Renal cortical epithelial cell (primary cell): ENCODE results near the gene MRM2. TPM values are rescaled to one million over a fixed set of nuclear protein-coding genes. Genes with fewer than 3 reads are reported as not detected.
A peak's percentile ranks its signal among the peaks of the same experiment; 100 is the strongest.

ENCODE experiments used
- DNase-seq: peaks from one replicate; pipeline ENCODE4 v3.0.0-alpha.2; 2011; ENCODE audit warnings: low read depth
- total RNA-seq: library from RNA; depleted of rRNA; stranded (reverse); fragments of >200 nt; gene quantifications from 2 replicates; pipeline ENCODE4 v1.2.3, GENCODE V29; 2014

Gene MRM2
- total RNA-seq, 1 donor from 2014 or later, result 17.9 TPM

- DNase-seq, result no peak
Observed at GRCh38 chr7:2222516-2222915, 19.5 kb downstream of the MRM2 start.

DNA sequence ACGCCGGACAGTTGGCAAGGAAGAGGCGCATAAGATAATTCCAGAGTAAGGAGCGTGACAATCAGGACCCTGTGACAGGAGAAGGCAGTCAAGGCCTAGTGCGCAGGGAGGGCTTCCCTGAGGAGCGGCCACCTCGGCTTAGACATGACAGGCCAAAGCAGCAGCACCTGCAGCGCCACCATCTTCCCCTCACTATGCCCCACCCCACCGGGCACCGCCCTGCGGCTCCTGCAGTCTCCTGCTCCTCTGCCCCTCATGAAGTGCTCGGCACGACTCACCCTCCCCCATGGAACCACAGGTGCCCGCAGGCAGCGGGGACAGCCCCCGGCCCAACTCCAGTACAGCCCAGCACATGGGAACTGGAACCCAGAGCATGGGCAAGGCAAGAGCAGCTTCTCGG lies 21.1 kb downstream of the MRM2 start:
- DNase-seq, result no peak

DNA sequence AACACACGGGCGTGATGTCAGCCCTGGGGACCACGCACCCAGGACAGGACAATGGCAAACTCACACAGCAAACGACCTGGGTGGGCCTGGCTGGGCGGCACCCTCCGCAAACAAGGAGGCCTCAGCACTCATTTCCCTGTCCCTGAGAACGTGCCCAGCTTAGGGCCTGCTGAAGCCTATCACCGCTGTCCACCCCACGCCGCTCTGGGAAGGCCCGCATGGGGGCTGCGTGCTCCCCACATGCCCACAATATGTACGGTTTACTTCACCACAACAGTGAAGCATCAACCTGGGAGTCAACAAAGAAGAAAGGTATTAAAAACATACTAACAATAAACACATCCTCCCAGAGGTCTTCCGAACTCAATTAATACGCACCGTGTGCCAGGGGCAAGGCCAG lies 21.5 kb downstream of the MRM2 start:
- DNase-seq, result no peak

GRCh38 chr7:2220030-2220429 lies 22.0 kb downstream of the MRM2 start:
- DNase-seq, result no peak

DNA sequence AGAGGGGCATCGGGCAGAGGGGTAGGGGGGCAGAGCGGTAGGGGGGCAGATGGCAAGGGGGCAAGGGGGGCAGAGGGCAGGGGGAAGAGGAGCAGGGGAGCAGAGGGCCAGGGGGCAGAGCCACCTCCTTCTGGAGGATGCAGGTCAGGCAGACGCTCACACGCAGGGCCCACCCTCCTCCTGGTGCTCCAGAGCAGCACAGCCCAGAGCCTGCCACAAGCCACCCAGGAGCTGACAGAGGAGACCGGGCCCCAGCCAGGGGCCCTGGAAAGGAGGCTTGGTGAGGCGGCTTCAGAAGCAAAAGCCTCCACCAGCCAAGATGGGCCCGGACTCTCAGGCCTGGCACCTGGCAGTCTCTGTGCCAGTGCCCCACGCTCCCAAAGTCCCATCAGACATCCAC lies 22.4 kb downstream of the MRM2 start:
- DNase-seq, result no peak

DNA sequence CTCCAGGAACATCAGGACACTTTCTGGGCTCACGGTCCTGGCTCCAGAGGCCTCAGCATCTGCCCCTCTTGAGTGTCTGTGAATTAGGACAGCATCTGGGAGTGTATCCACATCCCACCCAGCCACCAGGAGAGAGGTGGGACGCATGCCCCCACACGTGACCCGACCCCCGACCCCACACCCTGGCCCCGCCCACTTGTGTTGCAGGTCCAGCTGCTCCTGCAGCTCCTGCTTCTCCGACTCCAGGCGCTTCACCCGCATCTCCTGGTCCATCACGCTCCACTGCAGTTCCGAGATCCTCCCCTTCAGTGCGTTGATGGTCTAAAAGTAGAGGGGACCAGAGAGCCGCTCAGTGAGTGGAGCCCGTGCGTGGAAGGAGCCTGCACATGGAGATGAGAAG lies 22.9 kb downstream of the MRM2 start:
- no peak for DNase-seq

GRCh38 chr7:2218444-2218785 lies 23.6 kb downstream of the MRM2 start:
- DNase-seq, result no peak

- no peak for DNase-seq
Observed at GRCh38 chr7:2217716-2218443, 24.1 kb downstream of the MRM2 start.

GRCh38 chr7:2217206-2217605 lies 24.8 kb downstream of the MRM2 start:
- no peak for DNase-seq

- DNase-seq, result no peak
Observed at GRCh38 chr7:2215851-2216250, 26.2 kb downstream of the MRM2 start.

DNA sequence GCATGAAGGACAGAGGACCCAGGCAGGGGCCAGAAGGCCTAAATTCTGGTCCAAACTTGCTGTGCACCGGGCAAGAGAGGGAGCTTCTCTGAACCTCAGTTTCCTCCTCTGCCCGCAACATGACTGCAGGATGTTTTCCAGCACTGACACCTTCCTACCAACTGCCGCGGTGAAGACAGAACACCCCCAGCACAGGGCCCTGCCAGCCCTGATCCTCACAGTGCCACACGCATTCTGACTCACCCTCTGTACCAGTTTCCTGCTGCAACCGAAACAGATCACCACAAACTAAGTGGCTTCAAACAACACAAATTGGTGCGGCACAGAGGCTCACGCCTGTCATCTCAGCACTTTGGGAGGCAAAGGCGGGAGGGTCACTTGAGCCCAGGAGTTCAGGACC lies 27.4 kb downstream of the MRM2 start:
- no peak for DNase-seq

- no peak for DNase-seq
Observed at GRCh38 chr7:2213551-2214215, 28.3 kb downstream of the MRM2 start.

DNA sequence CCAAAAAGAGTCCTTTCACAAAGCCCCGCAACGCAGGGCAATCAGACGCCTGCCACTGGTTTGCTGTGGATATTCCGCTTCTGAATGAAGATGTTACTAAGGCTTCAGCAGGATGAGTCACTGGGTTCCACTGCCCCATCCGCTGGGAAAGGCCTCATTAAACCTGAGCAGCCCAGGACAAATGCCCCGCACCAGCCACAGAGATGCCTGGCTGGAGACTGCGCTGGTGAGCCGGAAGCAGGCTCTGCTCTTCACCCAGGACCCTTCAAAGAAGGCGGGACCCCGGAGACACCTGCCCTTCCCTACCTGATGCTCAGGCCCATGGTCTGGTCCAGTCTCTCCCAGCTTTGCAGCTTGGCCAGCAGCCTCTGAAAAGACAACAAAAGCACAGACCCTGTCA lies 29.1 kb downstream of the MRM2 start:
- no peak for DNase-seq

DNA sequence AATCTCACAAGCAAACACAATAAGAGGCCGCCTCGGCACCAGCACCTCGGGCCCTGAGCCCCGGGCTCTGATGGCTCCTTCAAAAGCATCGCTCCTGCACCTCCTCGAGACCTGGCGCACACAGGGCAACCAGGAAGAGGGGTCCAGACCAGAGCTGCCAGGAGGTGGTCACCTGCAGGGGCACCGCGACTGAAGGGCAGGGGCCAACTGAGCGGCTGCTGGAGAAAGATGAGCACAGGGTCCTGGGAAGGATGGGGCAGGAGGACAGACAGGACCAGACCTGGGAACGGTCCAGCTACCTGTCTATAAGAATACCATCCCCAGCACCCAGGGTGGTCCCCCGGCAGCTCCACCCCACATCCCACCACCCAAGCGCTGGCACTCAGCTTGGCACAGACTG lies 30.1 kb downstream of the MRM2 start:
- no peak for DNase-seq

- no peak for DNase-seq
Observed at GRCh38 chr7:2211259-2211880, 30.6 kb downstream of the MRM2 start.

- DNase-seq, result no peak
Observed at GRCh38 chr7:2210551-2211258, 31.3 kb downstream of the MRM2 start.

DNA sequence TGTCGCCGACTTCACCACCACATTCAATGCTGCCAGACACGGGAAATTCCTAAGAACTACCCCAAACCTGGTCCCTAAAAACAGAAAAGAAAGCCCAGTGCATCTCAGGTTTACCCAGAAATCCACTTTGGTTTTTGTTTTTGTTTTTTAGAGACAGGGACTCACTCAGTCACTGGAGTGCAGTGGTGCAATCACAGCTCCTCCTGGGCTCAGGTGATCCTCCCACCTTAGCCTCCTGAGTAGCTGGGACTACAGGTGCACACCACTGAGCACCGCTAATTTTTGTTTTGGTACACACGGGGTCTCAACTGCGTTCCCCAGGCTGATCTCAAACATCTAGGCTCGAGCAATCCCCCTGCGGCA lies 32.1 kb downstream of the MRM2 start:
- no peak for DNase-seq

- DNase-seq, result peak; percentile 30
Observed at GRCh38 chr7:2209146-2209960, 32.7 kb downstream of the MRM2 start.

DNA sequence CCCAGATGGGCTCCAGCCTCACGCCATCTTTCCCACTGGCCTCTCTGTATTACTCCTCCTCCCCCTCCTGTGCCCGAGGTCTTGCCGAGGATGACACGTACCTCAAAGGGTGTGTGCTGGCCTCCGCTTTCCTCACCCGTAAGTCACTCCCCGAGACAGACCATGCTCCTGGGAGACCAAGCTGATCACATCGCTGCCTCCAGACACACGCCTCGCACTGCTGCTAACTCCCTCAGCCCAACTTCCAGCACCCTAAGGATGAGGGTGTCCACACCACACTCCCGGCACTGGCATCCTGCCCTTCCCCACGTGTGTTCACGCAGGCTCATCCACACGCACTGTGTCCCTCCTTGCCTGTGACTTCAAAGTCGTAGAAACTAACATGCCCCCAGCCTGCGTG lies 33.3 kb downstream of the MRM2 start:
- no peak for DNase-seq

DNA sequence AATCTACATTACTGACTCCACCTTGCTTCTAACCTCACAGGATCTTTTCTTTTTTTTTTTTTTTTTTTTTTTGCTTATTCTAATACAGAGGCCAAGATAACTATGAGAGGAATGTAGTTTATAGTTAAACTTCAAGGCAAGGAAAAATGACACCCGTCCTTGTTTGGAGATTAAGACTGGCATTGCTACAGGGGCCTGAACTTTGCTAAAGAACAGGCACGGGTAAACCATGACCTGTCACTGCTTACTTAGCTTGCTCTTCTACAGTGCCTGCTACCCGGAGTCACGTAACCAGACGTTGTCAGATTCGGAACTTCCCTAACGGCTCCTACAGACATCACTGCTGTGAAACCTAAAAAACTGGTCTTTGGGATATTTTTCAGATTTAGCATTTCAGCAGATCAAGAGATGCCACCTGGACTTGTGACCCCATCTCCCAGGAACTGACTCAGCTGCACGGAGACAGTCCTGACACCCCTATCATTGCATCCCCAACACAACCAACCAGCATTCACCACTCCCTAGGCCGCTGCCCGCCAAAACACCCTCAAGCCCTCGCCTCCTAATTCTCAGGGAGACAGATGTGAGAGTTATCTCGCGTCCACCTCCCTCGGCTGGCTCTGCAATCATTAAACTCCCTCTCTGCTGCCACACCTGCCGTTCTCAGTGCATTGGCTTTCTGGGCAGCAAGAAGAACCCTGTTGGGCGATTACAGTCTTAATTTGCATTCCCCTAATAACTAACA lies 36.8 kb downstream of the MRM2 start:
- DNase-seq, result peak; percentile 8

GRCh38 chr7:2204446-2204845 lies 37.6 kb downstream of the MRM2 start:
- DNase-seq, result no peak
